GM12878 (cell line): ENCODE measurements around the gene CDH2.

Experiments used
- CTCF ChIP-seq, 3 experiments: IDR thresholded peaks in 2 of 3; conservative IDR thresholded peaks in 1 of 3; 2 replicates each; pipeline ENCODE4 v1.5.1; 2011; ENCODE audit warnings: low read depth in 3 of 3, low read length in 3 of 3, mild to moderate bottlenecking in 3 of 3, control low read depth in 2 of 3, moderate library complexity in 2 of 3, inconsistent platforms in 1 of 3, mixed read lengths in 1 of 3; ENCODE audit not compliant: control insufficient read depth in 2 of 3, insufficient read depth in 1 of 3; ENCODE audit errors: extremely low read depth in 1 of 3
- EP300 ChIP-seq, 2 experiments: fragments of 150-350 bp in 1 of 2; IDR thresholded peaks; 2 replicates each; pipeline ENCODE4 v1.6.1; 2011 to 2012; ENCODE audit warnings: low read depth in 2 of 2, low read length in 2 of 2, borderline replicate concordance in 1 of 2, improper control_type of control experiment in 1 of 2, inconsistent platforms in 1 of 2; ENCODE audit not compliant: control insufficient read depth in 1 of 2
- EZH2 ChIP-seq: IDR thresholded peaks from 2 replicates; pipeline ENCODE4 v1.6.1; 2012; ENCODE audit warnings: low read depth, mild to moderate bottlenecking, control low read depth, inconsistent platforms, low read length, borderline replicate concordance; ENCODE audit not compliant: control insufficient read depth

GRCh38 chr18:27967913-27968824 lies 208.8 kb downstream of the CDH2 start:
- no peak for TF ChIP-seq CTCF (IDR thresholded peaks at IDR 0.05 in 2 of 3, conservative IDR thresholded peaks at IDR 0.05 in 1 of 3; ENCODE audit: control insufficient read depth in 2 of 3, extremely low read depth in 1 of 3, insufficient read depth in 1 of 3, low read depth in 3 of 3, low read length in 3 of 3)
- no peak for TF ChIP-seq EP300 (IDR thresholded peaks at IDR 0.05; ENCODE audit: borderline replicate concordance in 1 of 2, control insufficient read depth in 1 of 2, low read depth in 2 of 2, low read length in 2 of 2)
- TF ChIP-seq EZH2: no peak
